ENCODE data around the gene ANKS6. TPM values are rescaled to one million over a fixed set of nuclear protein-coding genes. Genes with fewer than 3 reads are reported as not detected.

The ANKS6 gene
- total RNA-seq, 1 experiment from 2014 or later, result 21.1 TPM

DNA sequence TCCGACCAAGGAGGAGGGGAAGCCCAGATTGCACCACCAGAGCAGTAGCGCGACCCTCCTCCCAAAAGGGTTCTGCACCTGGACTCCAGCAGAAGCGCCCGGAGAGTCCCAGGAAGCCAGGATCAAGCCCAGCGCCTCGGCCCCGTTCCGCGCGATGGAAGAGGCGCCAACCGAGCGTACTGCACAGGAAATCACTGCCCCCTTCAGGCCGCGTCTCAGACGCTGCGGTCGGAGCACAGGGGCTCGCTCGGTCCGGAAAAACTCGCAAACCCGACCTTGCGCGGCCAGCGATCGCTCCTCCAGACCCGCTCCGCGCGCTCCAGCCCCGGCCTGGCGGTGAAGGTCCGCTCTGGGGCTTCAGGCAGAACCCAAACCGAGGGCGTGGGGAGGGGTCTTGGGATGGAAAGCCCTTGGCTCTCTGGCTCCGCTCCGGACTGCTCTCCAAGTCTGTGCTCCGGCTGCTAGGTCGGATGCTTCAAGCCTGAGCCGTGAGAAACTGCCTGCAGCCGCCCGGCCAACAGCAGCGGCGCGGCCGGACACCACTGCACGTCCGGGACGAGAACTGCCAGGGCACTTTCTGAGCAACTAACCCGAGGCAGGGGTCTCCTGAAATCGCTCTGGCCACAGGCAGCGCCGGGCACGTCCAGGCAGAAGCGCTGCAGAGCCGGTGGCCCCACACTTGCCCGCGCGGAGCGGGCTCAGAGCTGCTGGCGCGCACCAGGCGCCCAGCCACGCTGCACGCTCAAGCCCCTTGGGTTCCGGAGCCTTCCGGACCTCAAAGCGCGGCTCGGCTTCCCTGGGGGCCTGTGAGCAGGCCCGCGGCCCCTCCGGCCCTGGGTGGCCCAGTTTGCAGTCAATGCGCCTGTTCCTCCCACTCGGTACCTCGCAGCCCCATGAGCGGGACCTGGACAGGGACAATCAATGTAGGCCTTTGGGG lies 88.9 kb downstream of the ANKS6 start:
- Mint-ChIP-seq H3K27ac (ENCODE audit: unreplicated experiment) (no peak overlapping the region), H3K36me3 (ENCODE audit: insufficient read depth, unreplicated experiment) (no peaks in the 10 kb centered on the region), H3K27me3 (ENCODE audit: insufficient read depth, unreplicated experiment) (peaks cover 8% of the 10 kb centered on the region), H3K9me3 (ENCODE audit: unreplicated experiment) (no peaks in the 10 kb centered on the region), H3K4me3 (ENCODE audit: unreplicated experiment) (no peak overlapping the region), H3K4me1 (ENCODE audit: low read depth, unreplicated experiment) (no peaks in the 10 kb centered on the region)
- POLR2A ChIA-PET, result no interaction called here
- Histone ChIP-seq H3K4me1 (no peaks in the 10 kb centered on the region), H3K36me3 (ENCODE audit: control insufficient read depth, insufficient read depth, low read length) (no peaks in the 10 kb centered on the region), H3K4me3 (ENCODE audit: low read depth, low read length) (no peak overlapping the region), H3K9me3 (no peaks in the 10 kb centered on the region), H3K27me3 (replicated peaks; ENCODE audit: control insufficient read depth, insufficient read depth, low read length) (no peaks in the 10 kb centered on the region)
- BruUV-seq (replicated peaks), result no TSS peak
- CTCF ChIA-PET, result no interaction called here
- intact Hi-C loops (cut with micrococcal nuclease; ENCODE audit: unreplicated experiment), result no loop called here
- no peak for DNase-seq
- TF ChIP-seq CTCF (IDR thresholded peaks at IDR 0.05; ENCODE audit: insufficient read depth in 1 of 2, low read depth in 1 of 2, low read length in 1 of 2, severe bottlenecking in 1 of 2, unreplicated experiment in 1 of 2), result no peak

GRCh38 chr9:98706651-98707165 lies 89.6 kb downstream of the ANKS6 start:
- Mint-ChIP-seq H3K4me3 (ENCODE audit: unreplicated experiment) (no peak overlapping the region), H3K27ac (ENCODE audit: unreplicated experiment) (no peak overlapping the region), H3K4me1 (ENCODE audit: low read depth, unreplicated experiment) (no peaks in the 10 kb centered on the region), H3K27me3 (ENCODE audit: insufficient read depth, unreplicated experiment) (peaks cover 6% of the 10 kb centered on the region), H3K36me3 (ENCODE audit: insufficient read depth, unreplicated experiment) (no peaks in the 10 kb centered on the region), H3K9me3 (ENCODE audit: unreplicated experiment) (no peaks in the 10 kb centered on the region)
- Histone ChIP-seq H3K4me3 (ENCODE audit: low read depth, low read length) (no peak overlapping the region), H3K9me3 (no peaks in the 10 kb centered on the region), H3K27me3 (replicated peaks; ENCODE audit: control insufficient read depth, insufficient read depth, low read length) (no peaks in the 10 kb centered on the region), H3K36me3 (ENCODE audit: control insufficient read depth, insufficient read depth, low read length) (no peaks in the 10 kb centered on the region), H3K4me1 (no peaks in the 10 kb centered on the region)
- BruUV-seq (replicated peaks), result no TSS peak
- intact Hi-C loops (cut with micrococcal nuclease; ENCODE audit: unreplicated experiment), result no loop called here
- ChIA-PET CTCF (no interaction called here), POLR2A (no interaction called here)
- no peak for DNase-seq
- no peak for TF ChIP-seq CTCF (IDR thresholded peaks at IDR 0.05; ENCODE audit: insufficient read depth in 1 of 2, low read depth in 1 of 2, low read length in 1 of 2, severe bottlenecking in 1 of 2, unreplicated experiment in 1 of 2)

GRCh38 chr9:98702835-98703380 lies 93.4 kb downstream of the ANKS6 start:
- no peak overlapping the region for H3K4me3 ChIP-seq (ENCODE audit: low read depth, low read length)
- no peaks in the 10 kb centered on the region for H3K36me3 ChIP-seq (ENCODE audit: control insufficient read depth, insufficient read depth, low read length)
- H3K4me1 Mint-ChIP-seq (ENCODE audit: low read depth, unreplicated experiment), result no peaks in the 10 kb centered on the region
- H3K27me3 Mint-ChIP-seq (ENCODE audit: insufficient read depth, unreplicated experiment), result peaks cover 2% of the 10 kb centered on the region
- DNase-seq, result no peak
- POLR2A ChIA-PET, result no interaction called here
- no peaks in the 10 kb centered on the region for H3K4me1 ChIP-seq
- H3K27ac Mint-ChIP-seq (ENCODE audit: unreplicated experiment), result peak overlapping the region; percentile 9
- no peaks in the 10 kb centered on the region for H3K27me3 ChIP-seq (replicated peaks; ENCODE audit: control insufficient read depth, insufficient read depth, low read length)
- no peaks in the 10 kb centered on the region for H3K9me3 Mint-ChIP-seq (ENCODE audit: unreplicated experiment)
- no TSS peak for BruUV-seq (replicated peaks)
- no peaks in the 10 kb centered on the region for H3K9me3 ChIP-seq
- TF ChIP-seq CTCF (IDR thresholded peaks at IDR 0.05; ENCODE audit: insufficient read depth in 1 of 2, low read depth in 1 of 2, low read length in 1 of 2, severe bottlenecking in 1 of 2, unreplicated experiment in 1 of 2), result no peak
- intact Hi-C loops (cut with micrococcal nuclease; ENCODE audit: unreplicated experiment), result no loop called here
- no peak overlapping the region for H3K4me3 Mint-ChIP-seq (ENCODE audit: unreplicated experiment)
- CTCF ChIA-PET, result no interaction called here
- no peaks in the 10 kb centered on the region for H3K36me3 Mint-ChIP-seq (ENCODE audit: insufficient read depth, unreplicated experiment)

Measured in Caco-2 (cell line).